Vagina (tissue), 2 donors: ENCODE data around the gene RCE1. TPM values are rescaled to one million over a fixed set of nuclear protein-coding genes. Genes with fewer than 3 reads are reported as not detected.

Experiments used
- DNase-seq, 2 donors: peaks; one replicate each; pipeline ENCODE4 v3.0.0-alpha.2; 2017; ENCODE audit errors: extremely low spot score in 2 of 2
- H3K27ac ChIP-seq: fragments of 200-600 bp; sonication (generic); one replicate; pipeline ENCODE4 v1.5.1; 2019
- H3K27me3 ChIP-seq: fragments of 200-600 bp; sonication (generic); one replicate; pipeline ENCODE4 v1.5.1; 2019
- H3K36me3 ChIP-seq, 2 donors: fragments of 200-600 bp; sonication (generic); one replicate each; pipeline ENCODE4 v1.5.1; 2017 to 2019
- H3K4me1 ChIP-seq: fragments of 200-600 bp; sonication (generic); one replicate; pipeline ENCODE4 v1.5.1; 2019
- H3K4me3 ChIP-seq, 2 donors: fragments of 200-600 bp; sonication (generic); 1 replicate in 1 of 2; 2 replicates in 1 of 2; pipeline ENCODE4 v1.5.1; 2016 to 2019
- H3K9me3 ChIP-seq: fragments of 200-600 bp; sonication (generic); one replicate; pipeline ENCODE4 v1.5.1; 2019
- POLR2A ChIP-seq, 2 donors: fragments of 450-650 bp; IDR thresholded peaks; one replicate each; pipeline ENCODE4 v1.6.1; 2017; ENCODE audit warnings: antibody characterized with exemption in 2 of 2, mild to moderate bottlenecking in 2 of 2, moderate library complexity in 2 of 2
- POLR2AphosphoS5 ChIP-seq, 2 donors: sonication (generic); formaldehyde crosslinking; IDR thresholded peaks; one replicate each; pipeline ENCODE4 v1.9.0; 2017; ENCODE audit warnings: antibody characterized with exemption in 2 of 2, mild to moderate bottlenecking in 2 of 2, low read depth in 1 of 2; ENCODE audit not compliant: insufficient read depth in 1 of 2
- intact Hi-C: fragments of 100-400 bp; cut with DNase I; formaldehyde crosslinking; loops from one replicate; pipeline ENCODE4 v1.15.1; 2023
- total RNA-seq: library from RNA; depleted of rRNA; stranded (reverse); fragments of >200 nt; gene quantifications from one replicate; pipeline ENCODE4 v1.2.3, GENCODE V29; 2016
- TF ChIP-seq, protein P1 (sequence below), 3 experiments: fragments of 450-650 bp in 2 of 3; fragments of 200-600 bp in 1 of 3; sonication (generic) in 1 of 3; IDR thresholded peaks; one replicate each; pipeline ENCODE4 v1.5.1; 2017 to 2019; ENCODE audit warnings: antibody characterized with exemption in 3 of 3, mild to moderate bottlenecking in 2 of 3, moderate library complexity in 2 of 3

Gene RCE1
- total RNA-seq, 1 donor from 2014 or later = 23.6 TPM

DNA sequence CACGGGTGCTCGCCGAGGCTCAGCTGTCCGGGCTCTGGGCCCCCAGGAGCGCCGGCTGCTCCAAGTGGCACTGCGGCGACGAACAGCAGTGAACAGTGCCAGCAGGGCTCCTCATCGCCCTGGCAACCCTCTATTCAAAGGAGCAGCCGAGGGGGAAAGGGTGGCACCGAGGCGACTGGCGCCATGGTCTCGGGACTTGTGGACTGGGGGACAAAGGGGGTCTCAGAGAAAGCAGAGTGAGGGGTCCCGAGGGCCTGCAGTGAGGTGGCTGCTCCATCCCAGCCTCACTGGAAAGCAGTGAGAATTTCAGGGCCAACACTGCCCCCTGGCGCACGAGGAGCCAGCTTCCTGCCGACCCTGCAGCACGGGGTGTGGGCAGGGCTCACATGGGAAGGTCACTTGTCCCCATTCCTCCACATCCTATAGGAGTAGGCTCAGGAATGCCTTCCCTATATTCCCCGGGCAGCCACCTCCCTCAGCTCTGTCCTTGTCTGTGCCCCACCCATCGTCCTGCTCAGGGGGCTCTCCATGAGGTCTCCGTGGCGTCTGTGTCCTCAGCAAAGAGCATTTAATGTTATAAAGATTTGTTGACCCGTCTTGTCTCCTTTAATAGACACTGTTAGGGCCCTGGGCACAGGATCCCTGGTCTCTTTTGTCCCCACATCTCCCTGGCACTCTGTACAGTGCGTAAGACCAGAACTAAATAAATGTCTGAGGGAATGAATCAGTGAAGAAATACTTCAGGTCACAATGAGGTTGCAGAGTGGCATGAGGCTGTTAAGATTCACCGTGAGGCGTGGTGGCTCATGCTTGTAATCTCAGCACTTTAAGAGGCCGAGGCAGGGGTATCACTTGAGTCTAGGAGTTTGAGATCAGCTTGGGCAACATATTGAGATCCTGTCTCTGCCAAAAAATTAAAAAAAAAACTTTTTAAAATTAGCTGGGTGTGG, 40.0 kb downstream of the RCE1 start:
- Histone ChIP-seq H3K27me3 (no peaks in the 10 kb centered on the region), H3K27ac (no peak overlapping the region), H3K36me3 (no peaks in the 10 kb centered on the region), H3K4me1 (peaks cover 42% of the 10 kb centered on the region), H3K9me3 (no peaks in the 10 kb centered on the region), H3K4me3 (peak overlapping the region in 1 of 2 donors; percentile 24)
- intact Hi-C loops = no loop called here
- TF ChIP-seq POLR2A (IDR thresholded peaks at IDR 0.05) (no peak), POLR2AphosphoS5 (IDR thresholded peaks at IDR 0.05; ENCODE audit: insufficient read depth in 1 of 2, low read depth in 1 of 2) (peak in 1 of 2 donors; percentile 6)
- TF ChIP-seq, protein P1, sequence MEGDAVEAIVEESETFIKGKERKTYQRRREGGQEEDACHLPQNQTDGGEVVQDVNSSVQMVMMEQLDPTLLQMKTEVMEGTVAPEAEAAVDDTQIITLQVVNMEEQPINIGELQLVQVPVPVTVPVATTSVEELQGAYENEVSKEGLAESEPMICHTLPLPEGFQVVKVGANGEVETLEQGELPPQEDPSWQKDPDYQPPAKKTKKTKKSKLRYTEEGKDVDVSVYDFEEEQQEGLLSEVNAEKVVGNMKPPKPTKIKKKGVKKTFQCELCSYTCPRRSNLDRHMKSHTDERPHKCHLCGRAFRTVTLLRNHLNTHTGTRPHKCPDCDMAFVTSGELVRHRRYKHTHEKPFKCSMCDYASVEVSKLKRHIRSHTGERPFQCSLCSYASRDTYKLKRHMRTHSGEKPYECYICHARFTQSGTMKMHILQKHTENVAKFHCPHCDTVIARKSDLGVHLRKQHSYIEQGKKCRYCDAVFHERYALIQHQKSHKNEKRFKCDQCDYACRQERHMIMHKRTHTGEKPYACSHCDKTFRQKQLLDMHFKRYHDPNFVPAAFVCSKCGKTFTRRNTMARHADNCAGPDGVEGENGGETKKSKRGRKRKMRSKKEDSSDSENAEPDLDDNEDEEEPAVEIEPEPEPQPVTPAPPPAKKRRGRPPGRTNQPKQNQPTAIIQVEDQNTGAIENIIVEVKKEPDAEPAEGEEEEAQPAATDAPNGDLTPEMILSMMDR (IDR thresholded peaks at IDR 0.05) = peak; percentile 9 to 61 (median 43)
- DNase-seq = no peak

DNA sequence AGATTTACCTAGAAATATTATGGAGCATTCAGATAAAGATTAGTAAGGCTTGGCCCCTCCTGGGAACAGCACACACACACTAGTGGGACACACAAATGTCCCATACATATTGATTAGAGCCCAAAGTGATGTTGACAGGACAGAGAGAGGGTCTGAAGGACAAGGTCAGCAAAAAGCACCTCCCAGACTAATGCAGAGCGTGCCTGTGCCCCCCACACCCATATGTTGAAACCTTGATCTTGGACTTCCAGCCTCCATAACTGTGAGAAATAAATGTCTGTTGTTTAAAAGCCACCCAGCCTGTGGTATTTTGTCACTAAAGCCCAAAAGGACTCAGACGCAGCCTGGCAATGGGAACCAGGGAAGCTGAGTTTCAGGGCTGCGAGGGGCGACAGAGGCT, 41.2 kb downstream of the RCE1 start:
- no peak for DNase-seq
- no peaks in the 10 kb centered on the region for H3K9me3 ChIP-seq
- no peaks in the 10 kb centered on the region for H3K27me3 ChIP-seq
- no peak overlapping the region for H3K4me3 ChIP-seq
- intact Hi-C loops = no loop called here
- peaks cover 34% of the 10 kb centered on the region for H3K4me1 ChIP-seq
- no peak overlapping the region for H3K27ac ChIP-seq
- TF ChIP-seq, protein P1 (IDR thresholded peaks at IDR 0.05) = no peak
- no peak for TF ChIP-seq POLR2AphosphoS5 (IDR thresholded peaks at IDR 0.05; ENCODE audit: insufficient read depth in 1 of 2, low read depth in 1 of 2)
- no peaks in the 10 kb centered on the region for H3K36me3 ChIP-seq

DNA sequence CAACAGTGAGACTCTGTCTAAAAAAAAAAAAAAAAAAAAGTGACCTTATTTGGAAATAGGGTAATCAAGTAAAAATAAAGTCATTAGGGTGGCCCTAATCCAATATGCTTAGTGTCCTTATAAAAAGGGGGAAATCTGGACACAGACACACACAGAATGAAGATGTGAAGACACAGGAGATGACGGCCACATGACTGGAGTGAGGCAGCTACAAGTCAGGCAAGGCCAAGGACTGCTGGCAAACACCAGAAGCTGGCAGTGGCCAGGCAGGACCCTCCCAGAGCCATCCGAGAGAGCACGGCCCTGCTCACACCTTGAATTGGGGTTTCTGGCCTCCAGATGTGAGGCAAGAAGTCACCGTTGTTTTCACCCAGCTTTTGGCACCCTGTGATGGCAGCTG, 42.2 kb downstream of the RCE1 start:
- TF ChIP-seq POLR2AphosphoS5 (IDR thresholded peaks at IDR 0.05; ENCODE audit: insufficient read depth in 1 of 2, low read depth in 1 of 2) (no peak), POLR2A (IDR thresholded peaks at IDR 0.05) (no peak)
- TF ChIP-seq, protein P1 (IDR thresholded peaks at IDR 0.05) = no peak
- intact Hi-C loops = no loop called here
- H3K36me3 ChIP-seq = no peaks in the 10 kb centered on the region

DNA sequence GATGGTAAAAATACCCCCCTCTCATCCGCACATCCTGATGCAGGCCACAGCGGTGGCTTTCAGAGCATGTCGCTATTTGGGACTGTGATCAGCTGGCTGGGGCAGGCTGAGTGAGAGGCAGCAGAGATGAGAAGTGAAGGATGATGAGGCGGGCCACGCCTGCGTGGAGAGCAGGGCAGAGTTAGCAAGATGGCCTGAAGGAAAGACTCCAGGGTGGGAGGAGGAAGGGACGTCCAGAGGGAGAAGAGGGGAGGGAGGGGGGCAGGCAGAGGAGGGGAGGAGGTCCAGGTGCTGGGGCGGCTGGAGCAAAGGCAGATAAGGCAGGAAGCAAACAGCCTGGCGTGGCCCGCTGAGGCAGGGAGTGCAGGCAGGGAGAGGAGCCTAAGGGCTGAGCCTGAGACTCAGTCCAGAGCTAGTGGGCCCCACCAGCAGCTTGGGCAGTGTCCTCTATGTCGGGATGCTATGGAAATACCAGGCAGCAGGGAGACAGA, 42.8 kb downstream of the RCE1 start:
- Histone ChIP-seq H3K27me3 (no peaks in the 10 kb centered on the region), H3K9me3 (no peaks in the 10 kb centered on the region), H3K36me3 (no peaks in the 10 kb centered on the region), H3K4me3 (no peak overlapping the region), H3K27ac (no peak overlapping the region), H3K4me1 (peaks cover 21% of the 10 kb centered on the region)
- TF ChIP-seq POLR2A (IDR thresholded peaks at IDR 0.05) = no peak
- no peak for TF ChIP-seq POLR2AphosphoS5 (IDR thresholded peaks at IDR 0.05; ENCODE audit: insufficient read depth in 1 of 2, low read depth in 1 of 2)
- TF ChIP-seq, protein P1 (IDR thresholded peaks at IDR 0.05) = no peak
- DNase-seq = no peak
- intact Hi-C loops = no loop called here

More for the DNA sequence above, 42.2 kb downstream of the RCE1 start:
- DNase-seq = no peak
- Histone ChIP-seq H3K4me1 (peaks cover 26% of the 10 kb centered on the region), H3K27me3 (no peaks in the 10 kb centered on the region), H3K4me3 (no peak overlapping the region), H3K9me3 (no peaks in the 10 kb centered on the region), H3K27ac (no peak overlapping the region)
